HepG2 (cell line): ENCODE measurements around the gene KATNAL1.

Experiments
- NR2C2 ChIP-seq: sonication (generic); formaldehyde crosslinking; IDR thresholded peaks from 2 replicates; pipeline ENCODE4 v1.4.0; 2020; ENCODE audit warnings: missing genetic modification reagents, mild to moderate bottlenecking, moderate library complexity, borderline replicate concordance
- POLR2A ChIP-seq, 2 experiments: IDR thresholded peaks; 2 replicates each; pipeline ENCODE4 v1.6.1; 2011; ENCODE audit warnings: low read depth in 2 of 2, low read length in 2 of 2, mild to moderate bottlenecking in 1 of 2, moderate library complexity in 1 of 2; ENCODE audit not compliant: insufficient read depth in 1 of 2
- RAD21 ChIP-seq: fragments of 450-650 bp; formaldehyde crosslinking; IDR thresholded peaks from 2 replicates; pipeline ENCODE4 v1.5.0; 2020; ENCODE audit warnings: mild to moderate bottlenecking
- TF ChIP-seq, protein P1 (sequence below): sonication (generic); formaldehyde crosslinking; IDR thresholded peaks from 2 replicates; pipeline ENCODE4 v1.5.1; 2020; ENCODE audit warnings: mild to moderate bottlenecking, missing genetic modification reagents, moderate library complexity
- TF ChIP-seq, protein P2 (sequence below), 2 experiments: IDR thresholded peaks; 2 replicates each; pipeline ENCODE4 v1.6.1; 2011 to 2012; ENCODE audit warnings: low read length in 2 of 2, borderline replicate concordance in 1 of 2, low read depth in 1 of 2, mild to moderate bottlenecking in 1 of 2, moderate library complexity in 1 of 2
- TF ChIP-seq, protein P3 (sequence below): sonication (generic); formaldehyde crosslinking; IDR thresholded peaks from 2 replicates; pipeline ENCODE4 v1.5.0; 2020; ENCODE audit warnings: mild to moderate bottlenecking, missing genetic modification reagents, moderate library complexity

DNA sequence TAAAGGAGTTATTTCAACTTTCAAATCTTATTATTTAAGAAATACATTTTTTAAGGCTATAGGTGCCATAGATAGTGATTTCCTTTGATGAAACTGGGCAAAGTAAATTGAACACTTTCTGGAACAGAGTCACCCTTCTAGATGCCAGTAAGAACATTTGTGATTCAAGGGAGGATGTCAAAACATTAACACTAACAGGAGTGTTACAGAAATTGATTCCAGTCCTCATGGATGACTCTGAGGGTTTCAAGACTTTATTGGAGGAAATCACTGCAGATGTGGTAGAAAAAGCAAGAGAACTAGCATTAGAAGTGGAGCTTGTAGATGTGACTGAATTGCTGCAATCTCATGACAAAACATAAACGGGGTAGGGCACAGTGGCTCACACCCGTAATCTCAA is 12.2 kb downstream of the KATNAL1 start:
- TF ChIP-seq, protein P1, sequence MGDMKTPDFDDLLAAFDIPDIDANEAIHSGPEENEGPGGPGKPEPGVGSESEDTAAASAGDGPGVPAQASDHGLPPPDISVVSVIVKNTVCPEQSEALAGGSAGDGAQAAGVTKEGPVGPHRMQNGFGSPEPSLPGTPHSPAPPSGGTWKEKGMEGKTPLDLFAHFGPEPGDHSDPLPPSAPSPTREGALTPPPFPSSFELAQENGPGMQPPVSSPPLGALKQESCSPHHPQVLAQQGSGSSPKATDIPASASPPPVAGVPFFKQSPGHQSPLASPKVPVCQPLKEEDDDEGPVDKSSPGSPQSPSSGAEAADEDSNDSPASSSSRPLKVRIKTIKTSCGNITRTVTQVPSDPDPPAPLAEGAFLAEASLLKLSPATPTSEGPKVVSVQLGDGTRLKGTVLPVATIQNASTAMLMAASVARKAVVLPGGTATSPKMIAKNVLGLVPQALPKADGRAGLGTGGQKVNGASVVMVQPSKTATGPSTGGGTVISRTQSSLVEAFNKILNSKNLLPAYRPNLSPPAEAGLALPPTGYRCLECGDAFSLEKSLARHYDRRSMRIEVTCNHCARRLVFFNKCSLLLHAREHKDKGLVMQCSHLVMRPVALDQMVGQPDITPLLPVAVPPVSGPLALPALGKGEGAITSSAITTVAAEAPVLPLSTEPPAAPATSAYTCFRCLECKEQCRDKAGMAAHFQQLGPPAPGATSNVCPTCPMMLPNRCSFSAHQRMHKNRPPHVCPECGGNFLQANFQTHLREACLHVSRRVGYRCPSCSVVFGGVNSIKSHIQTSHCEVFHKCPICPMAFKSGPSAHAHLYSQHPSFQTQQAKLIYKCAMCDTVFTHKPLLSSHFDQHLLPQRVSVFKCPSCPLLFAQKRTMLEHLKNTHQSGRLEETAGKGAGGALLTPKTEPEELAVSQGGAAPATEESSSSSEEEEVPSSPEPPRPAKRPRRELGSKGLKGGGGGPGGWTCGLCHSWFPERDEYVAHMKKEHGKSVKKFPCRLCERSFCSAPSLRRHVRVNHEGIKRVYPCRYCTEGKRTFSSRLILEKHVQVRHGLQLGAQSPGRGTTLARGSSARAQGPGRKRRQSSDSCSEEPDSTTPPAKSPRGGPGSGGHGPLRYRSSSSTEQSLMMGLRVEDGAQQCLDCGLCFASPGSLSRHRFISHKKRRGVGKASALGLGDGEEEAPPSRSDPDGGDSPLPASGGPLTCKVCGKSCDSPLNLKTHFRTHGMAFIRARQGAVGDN (CRISPR knock-in tag), result no peak
- TF ChIP-seq RAD21 (CRISPR knock-in tag), result no peak
- TF ChIP-seq POLR2A (IDR thresholded peaks at IDR 0.05; ENCODE audit: insufficient read depth in 1 of 2, low read depth in 2 of 2, low read length in 2 of 2), result no peak
- TF ChIP-seq, protein P2, sequence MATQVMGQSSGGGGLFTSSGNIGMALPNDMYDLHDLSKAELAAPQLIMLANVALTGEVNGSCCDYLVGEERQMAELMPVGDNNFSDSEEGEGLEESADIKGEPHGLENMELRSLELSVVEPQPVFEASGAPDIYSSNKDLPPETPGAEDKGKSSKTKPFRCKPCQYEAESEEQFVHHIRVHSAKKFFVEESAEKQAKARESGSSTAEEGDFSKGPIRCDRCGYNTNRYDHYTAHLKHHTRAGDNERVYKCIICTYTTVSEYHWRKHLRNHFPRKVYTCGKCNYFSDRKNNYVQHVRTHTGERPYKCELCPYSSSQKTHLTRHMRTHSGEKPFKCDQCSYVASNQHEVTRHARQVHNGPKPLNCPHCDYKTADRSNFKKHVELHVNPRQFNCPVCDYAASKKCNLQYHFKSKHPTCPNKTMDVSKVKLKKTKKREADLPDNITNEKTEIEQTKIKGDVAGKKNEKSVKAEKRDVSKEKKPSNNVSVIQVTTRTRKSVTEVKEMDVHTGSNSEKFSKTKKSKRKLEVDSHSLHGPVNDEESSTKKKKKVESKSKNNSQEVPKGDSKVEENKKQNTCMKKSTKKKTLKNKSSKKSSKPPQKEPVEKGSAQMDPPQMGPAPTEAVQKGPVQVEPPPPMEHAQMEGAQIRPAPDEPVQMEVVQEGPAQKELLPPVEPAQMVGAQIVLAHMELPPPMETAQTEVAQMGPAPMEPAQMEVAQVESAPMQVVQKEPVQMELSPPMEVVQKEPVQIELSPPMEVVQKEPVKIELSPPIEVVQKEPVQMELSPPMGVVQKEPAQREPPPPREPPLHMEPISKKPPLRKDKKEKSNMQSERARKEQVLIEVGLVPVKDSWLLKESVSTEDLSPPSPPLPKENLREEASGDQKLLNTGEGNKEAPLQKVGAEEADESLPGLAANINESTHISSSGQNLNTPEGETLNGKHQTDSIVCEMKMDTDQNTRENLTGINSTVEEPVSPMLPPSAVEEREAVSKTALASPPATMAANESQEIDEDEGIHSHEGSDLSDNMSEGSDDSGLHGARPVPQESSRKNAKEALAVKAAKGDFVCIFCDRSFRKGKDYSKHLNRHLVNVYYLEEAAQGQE (IDR thresholded peaks at IDR 0.05; ENCODE audit: borderline replicate concordance in 1 of 2, low read depth in 1 of 2, low read length in 2 of 2), result no peak
- TF ChIP-seq, protein P3, sequence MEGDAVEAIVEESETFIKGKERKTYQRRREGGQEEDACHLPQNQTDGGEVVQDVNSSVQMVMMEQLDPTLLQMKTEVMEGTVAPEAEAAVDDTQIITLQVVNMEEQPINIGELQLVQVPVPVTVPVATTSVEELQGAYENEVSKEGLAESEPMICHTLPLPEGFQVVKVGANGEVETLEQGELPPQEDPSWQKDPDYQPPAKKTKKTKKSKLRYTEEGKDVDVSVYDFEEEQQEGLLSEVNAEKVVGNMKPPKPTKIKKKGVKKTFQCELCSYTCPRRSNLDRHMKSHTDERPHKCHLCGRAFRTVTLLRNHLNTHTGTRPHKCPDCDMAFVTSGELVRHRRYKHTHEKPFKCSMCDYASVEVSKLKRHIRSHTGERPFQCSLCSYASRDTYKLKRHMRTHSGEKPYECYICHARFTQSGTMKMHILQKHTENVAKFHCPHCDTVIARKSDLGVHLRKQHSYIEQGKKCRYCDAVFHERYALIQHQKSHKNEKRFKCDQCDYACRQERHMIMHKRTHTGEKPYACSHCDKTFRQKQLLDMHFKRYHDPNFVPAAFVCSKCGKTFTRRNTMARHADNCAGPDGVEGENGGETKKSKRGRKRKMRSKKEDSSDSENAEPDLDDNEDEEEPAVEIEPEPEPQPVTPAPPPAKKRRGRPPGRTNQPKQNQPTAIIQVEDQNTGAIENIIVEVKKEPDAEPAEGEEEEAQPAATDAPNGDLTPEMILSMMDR (CRISPR knock-in tag), result no peak
- no peak for TF ChIP-seq NR2C2 (CRISPR knock-in tag)
